Tibial nerve (tissue), 4 donors: ENCODE measurements around the gene SCYGR6.

Experiments used
- EP300 ChIP-seq, 2 donors: sonication (generic); formaldehyde crosslinking; IDR thresholded peaks; one replicate each; pipeline ENCODE4 v1.6.1; 2017; ENCODE audit warnings: antibody characterized with exemption in 2 of 2, mild to moderate bottlenecking in 1 of 2
- POLR2A ChIP-seq, 2 donors: fragments of 450-650 bp; IDR thresholded peaks; one replicate each; pipeline ENCODE4 v1.6.1; 2017; ENCODE audit warnings: antibody characterized with exemption in 2 of 2, mild to moderate bottlenecking in 2 of 2, moderate library complexity in 2 of 2
- TF ChIP-seq, protein P1 (sequence below), 5 experiments: fragments of 200-600 bp in 3 of 5; fragments of 450-650 bp in 2 of 5; sonication (generic) in 3 of 5; IDR thresholded peaks; one replicate each; pipeline ENCODE4 v1.5.1; 2016 to 2019; ENCODE audit warnings: antibody characterized with exemption in 5 of 5, mild to moderate bottlenecking in 3 of 5, moderate library complexity in 2 of 5

DNA sequence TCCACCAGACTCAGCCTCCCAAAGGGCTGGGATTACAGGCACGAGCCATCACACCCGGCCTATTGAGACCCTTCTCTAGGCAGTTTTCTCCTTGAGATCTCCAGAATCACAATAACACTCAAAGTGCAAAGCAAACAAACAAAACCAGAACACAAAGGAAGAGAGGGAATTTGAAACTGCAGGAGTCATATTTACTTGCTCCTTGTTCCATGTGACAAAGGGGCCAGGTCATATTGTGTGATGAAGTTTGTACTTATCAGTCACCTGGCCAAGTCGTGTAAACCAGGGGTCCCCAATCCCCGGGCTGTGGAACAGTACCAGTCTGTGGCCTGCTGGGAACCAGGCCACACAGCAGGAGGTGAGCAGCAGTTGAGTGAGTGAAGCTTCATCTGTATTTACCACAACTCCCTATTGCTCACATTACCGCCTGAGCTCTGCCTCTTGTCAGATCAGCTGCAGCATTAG is 47.7 kb upstream of the SCYGR6 start:
- TF ChIP-seq, protein P1, sequence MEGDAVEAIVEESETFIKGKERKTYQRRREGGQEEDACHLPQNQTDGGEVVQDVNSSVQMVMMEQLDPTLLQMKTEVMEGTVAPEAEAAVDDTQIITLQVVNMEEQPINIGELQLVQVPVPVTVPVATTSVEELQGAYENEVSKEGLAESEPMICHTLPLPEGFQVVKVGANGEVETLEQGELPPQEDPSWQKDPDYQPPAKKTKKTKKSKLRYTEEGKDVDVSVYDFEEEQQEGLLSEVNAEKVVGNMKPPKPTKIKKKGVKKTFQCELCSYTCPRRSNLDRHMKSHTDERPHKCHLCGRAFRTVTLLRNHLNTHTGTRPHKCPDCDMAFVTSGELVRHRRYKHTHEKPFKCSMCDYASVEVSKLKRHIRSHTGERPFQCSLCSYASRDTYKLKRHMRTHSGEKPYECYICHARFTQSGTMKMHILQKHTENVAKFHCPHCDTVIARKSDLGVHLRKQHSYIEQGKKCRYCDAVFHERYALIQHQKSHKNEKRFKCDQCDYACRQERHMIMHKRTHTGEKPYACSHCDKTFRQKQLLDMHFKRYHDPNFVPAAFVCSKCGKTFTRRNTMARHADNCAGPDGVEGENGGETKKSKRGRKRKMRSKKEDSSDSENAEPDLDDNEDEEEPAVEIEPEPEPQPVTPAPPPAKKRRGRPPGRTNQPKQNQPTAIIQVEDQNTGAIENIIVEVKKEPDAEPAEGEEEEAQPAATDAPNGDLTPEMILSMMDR (IDR thresholded peaks at IDR 0.05): no peak
- TF ChIP-seq POLR2A (IDR thresholded peaks at IDR 0.05) (no peak), EP300 (IDR thresholded peaks at IDR 0.05) (no peak)
